Nephron progenitor cell (in vitro differentiated cells): ENCODE data around the gene LIAS.

Experiments used
- DNase-seq: peaks from one replicate; pipeline ENCODE4 v3.0.0; 2021
- H3K27ac Mint-ChIP-seq: 2 replicates; pipeline ENCODE4 v1.8.0; 2021; ENCODE audit warnings: mild to moderate bottlenecking, moderate library complexity, mixed read lengths
- H3K27me3 Mint-ChIP-seq: 2 replicates; pipeline ENCODE4 v1.8.0; 2021; ENCODE audit warnings: mild to moderate bottlenecking, low read depth, mixed read lengths; ENCODE audit not compliant: poor library complexity
- H3K36me3 Mint-ChIP-seq: 2 replicates; pipeline ENCODE4 v1.8.0; 2021; ENCODE audit warnings: low read depth, mixed read lengths
- H3K4me1 Mint-ChIP-seq: 2 replicates; pipeline ENCODE4 v1.8.0; 2021; ENCODE audit warnings: mixed read lengths
- H3K4me3 Mint-ChIP-seq: 2 replicates; pipeline ENCODE4 v1.8.0; 2021; ENCODE audit warnings: mild to moderate bottlenecking, moderate library complexity, mixed read lengths
- H3K9me3 Mint-ChIP-seq: 2 replicates; pipeline ENCODE4 v1.8.0; 2021; ENCODE audit warnings: mild to moderate bottlenecking, moderate library complexity, mixed read lengths
- CTCF ChIP-seq: fragments of 200-600 bp; sonication (generic); IDR thresholded peaks from 2 replicates; pipeline ENCODE4 v1.5.0; 2021; ENCODE audit warnings: antibody characterized with exemption

The LIAS gene

GRCh38 chr4:39490322-39490721 is 31.5 kb downstream of the LIAS start:
- Mint-ChIP-seq H3K36me3 (no peaks in the 10 kb centered on the region), H3K9me3 (no peaks in the 10 kb centered on the region), H3K4me1 (no peaks in the 10 kb centered on the region), H3K27ac (no peak overlapping the region), H3K4me3 (no peak overlapping the region), H3K27me3 (peaks cover 6% of the 10 kb centered on the region)
- no peak for TF ChIP-seq CTCF
- DNase-seq: no peak

- no peak for DNase-seq
- no peak for TF ChIP-seq CTCF
- Mint-ChIP-seq H3K9me3 (no peaks in the 10 kb centered on the region), H3K27ac (no peak overlapping the region), H3K4me1 (no peaks in the 10 kb centered on the region), H3K27me3 (peaks cover 6% of the 10 kb centered on the region), H3K4me3 (no peak overlapping the region), H3K36me3 (peaks cover 13% of the 10 kb centered on the region)
These were observed 35.5 kb downstream of the LIAS start for GRCh38 chr4:39494354-39494753.

- no peak for TF ChIP-seq CTCF
- DNase-seq: no peak
- no peaks in the 10 kb centered on the region for H3K9me3 Mint-ChIP-seq
- peaks cover 6% of the 10 kb centered on the region for H3K27me3 Mint-ChIP-seq
- H3K36me3 Mint-ChIP-seq: peaks cover 25% of the 10 kb centered on the region
- H3K4me3 Mint-ChIP-seq: no peak overlapping the region
- H3K27ac Mint-ChIP-seq: no peak overlapping the region
- H3K4me1 Mint-ChIP-seq: no peaks in the 10 kb centered on the region
These were observed 36.8 kb downstream of the LIAS start for GRCh38 chr4:39495446-39496213.

- peak overlapping the region; percentile 25 for H3K27ac Mint-ChIP-seq
- H3K4me1 Mint-ChIP-seq: no peaks in the 10 kb centered on the region
- no peak for DNase-seq
- no peak for TF ChIP-seq CTCF
- H3K4me3 Mint-ChIP-seq: no peak overlapping the region
- H3K9me3 Mint-ChIP-seq: no peaks in the 10 kb centered on the region
- H3K27me3 Mint-ChIP-seq: no peaks in the 10 kb centered on the region
- H3K36me3 Mint-ChIP-seq: peaks cover 44% of the 10 kb centered on the region
These were observed 39.3 kb downstream of the LIAS start for GRCh38 chr4:39497909-39498726.

- no peak for DNase-seq
- no peaks in the 10 kb centered on the region for H3K4me1 Mint-ChIP-seq
- no peak for TF ChIP-seq CTCF
- H3K4me3 Mint-ChIP-seq: no peak overlapping the region
- H3K9me3 Mint-ChIP-seq: no peaks in the 10 kb centered on the region
- H3K27me3 Mint-ChIP-seq: no peaks in the 10 kb centered on the region
- no peak overlapping the region for H3K27ac Mint-ChIP-seq
- peaks cover 49% of the 10 kb centered on the region for H3K36me3 Mint-ChIP-seq
These were observed 39.8 kb downstream of the LIAS start for GRCh38 chr4:39498727-39499020.
